IgD-negative memory B cell (primary cell): ENCODE data around the gene EMP3. TPM values are rescaled to one million over a fixed set of nuclear protein-coding genes. Genes with fewer than 3 reads are reported as not detected.

ENCODE experiments used
- H3K27ac Mint-ChIP-seq, 3 donors: one replicate each; pipeline ENCODE4 v1.8.0; 2020 to 2022; ENCODE audit warnings: mild to moderate bottlenecking in 3 of 3, mixed read lengths in 3 of 3, moderate library complexity in 1 of 3
- H3K27me3 Mint-ChIP-seq: one replicate; pipeline ENCODE4 v1.8.0; 2021; ENCODE audit warnings: mixed read lengths
- H3K36me3 Mint-ChIP-seq: one replicate; pipeline ENCODE4 v1.8.0; 2020; ENCODE audit warnings: mild to moderate bottlenecking, mixed read lengths
- H3K4me1 Mint-ChIP-seq, 3 donors: one replicate each; pipeline ENCODE4 v1.8.0; 2020 to 2022; ENCODE audit warnings: mixed read lengths in 3 of 3, mild to moderate bottlenecking in 1 of 3
- H3K4me3 Mint-ChIP-seq, 4 donors: one replicate each; pipeline ENCODE4 v1.8.0; 2020 to 2022; ENCODE audit warnings: mild to moderate bottlenecking in 4 of 4, mixed read lengths in 4 of 4, moderate library complexity in 3 of 4
- H3K9me3 Mint-ChIP-seq, 3 donors: one replicate each; pipeline ENCODE4 v1.8.0; 2020 to 2021; ENCODE audit warnings: mixed read lengths in 3 of 3, mild to moderate bottlenecking in 1 of 3
- polyA plus RNA-seq: library from polyadenylated mRNA; unstranded; fragments of 300-500 nt; fragmentation: Illumina TruSeq; gene quantifications from one replicate; pipeline ENCODE4 v1.2.3, GENCODE V29; 2021

The EMP3 gene
- polyA plus RNA-seq, 1 donor from 2014 or later: 586 TPM

DNA sequence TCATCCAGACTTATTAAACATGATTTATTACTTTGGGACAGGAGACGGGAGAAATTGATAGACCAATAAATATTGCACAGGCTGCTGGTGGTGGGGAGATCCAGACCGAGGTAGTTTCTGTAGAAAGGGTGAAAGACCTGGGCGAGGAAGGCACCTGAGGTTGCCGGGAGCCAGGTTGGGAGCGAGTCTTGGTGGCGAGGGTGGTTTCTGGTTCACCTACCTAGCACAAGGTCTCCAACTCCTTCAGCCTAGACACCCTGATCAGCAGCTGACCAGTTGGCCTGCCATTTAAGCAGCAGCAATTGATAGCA lies 7.0 kb downstream of the EMP3 start:
- H3K4me1 Mint-ChIP-seq: peaks cover 17 to 37% (median 35%) of the 10 kb centered on the region in 3 donors
- peak overlapping the region; percentile 88 to 100 (median 99) for H3K27ac Mint-ChIP-seq
- no peaks in the 10 kb centered on the region for H3K9me3 Mint-ChIP-seq
- no peaks in the 10 kb centered on the region for H3K27me3 Mint-ChIP-seq
- H3K36me3 Mint-ChIP-seq: peaks cover 12% of the 10 kb centered on the region
- peak overlapping the region; percentile 91 to 100 (median 98) for H3K4me3 Mint-ChIP-seq

- peak overlapping the region; percentile 91 to 100 (median 98) for H3K4me3 Mint-ChIP-seq
- H3K27ac Mint-ChIP-seq: peak overlapping the region; percentile 88 to 100 (median 99)
- H3K36me3 Mint-ChIP-seq: peaks cover 12% of the 10 kb centered on the region
- H3K27me3 Mint-ChIP-seq: no peaks in the 10 kb centered on the region
- peaks cover 17 to 35% (median 31%) of the 10 kb centered on the region in 3 donors for H3K4me1 Mint-ChIP-seq
- no peaks in the 10 kb centered on the region for H3K9me3 Mint-ChIP-seq
Observed at GRCh38 chr19:48332662-48333466, 7.5 kb downstream of the EMP3 start.

- peaks cover 10% of the 10 kb centered on the region for H3K36me3 Mint-ChIP-seq
- H3K9me3 Mint-ChIP-seq: no peaks in the 10 kb centered on the region
- no peaks in the 10 kb centered on the region for H3K27me3 Mint-ChIP-seq
- peak overlapping the region; percentile 91 to 100 (median 98) for H3K4me3 Mint-ChIP-seq
- H3K4me1 Mint-ChIP-seq: peaks cover 17 to 31% (median 29%) of the 10 kb centered on the region in 3 donors
- H3K27ac Mint-ChIP-seq: peak overlapping the region; percentile 88 to 100 (median 99)
Observed at GRCh38 chr19:48333467-48334384, 8.4 kb downstream of the EMP3 start.

DNA sequence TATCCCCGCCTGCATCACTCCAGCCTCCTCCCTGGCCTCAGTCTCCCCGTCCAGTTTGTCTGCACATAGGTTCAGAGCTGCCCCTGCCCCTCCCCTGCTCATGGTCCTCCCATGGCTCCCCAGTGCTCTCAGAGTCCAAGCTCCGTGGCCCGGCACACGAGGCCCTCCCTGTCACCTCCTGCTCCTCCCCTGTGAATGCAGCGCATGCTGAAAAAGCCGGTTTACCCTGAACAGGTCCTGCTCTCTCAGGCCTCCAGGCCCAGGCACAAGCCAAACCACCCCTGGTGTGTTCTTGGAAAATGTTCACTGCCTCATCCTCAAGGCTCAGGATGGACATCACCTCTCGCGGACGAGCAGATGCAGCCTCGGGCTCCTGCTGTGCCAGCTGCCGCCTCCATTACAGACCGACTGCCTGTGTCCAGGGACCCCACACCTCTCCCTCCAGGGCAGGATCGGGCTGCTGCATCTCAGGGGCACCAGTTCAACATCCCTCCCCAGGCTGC lies 13.0 kb downstream of the EMP3 start:
- Mint-ChIP-seq H3K4me1 (peaks cover 0 to 2% (median 1%) of the 10 kb centered on the region in 3 donors), H3K27ac (no peak overlapping the region), H3K27me3 (no peaks in the 10 kb centered on the region), H3K4me3 (no peak overlapping the region), H3K9me3 (no peaks in the 10 kb centered on the region), H3K36me3 (peaks cover 2% of the 10 kb centered on the region)

DNA sequence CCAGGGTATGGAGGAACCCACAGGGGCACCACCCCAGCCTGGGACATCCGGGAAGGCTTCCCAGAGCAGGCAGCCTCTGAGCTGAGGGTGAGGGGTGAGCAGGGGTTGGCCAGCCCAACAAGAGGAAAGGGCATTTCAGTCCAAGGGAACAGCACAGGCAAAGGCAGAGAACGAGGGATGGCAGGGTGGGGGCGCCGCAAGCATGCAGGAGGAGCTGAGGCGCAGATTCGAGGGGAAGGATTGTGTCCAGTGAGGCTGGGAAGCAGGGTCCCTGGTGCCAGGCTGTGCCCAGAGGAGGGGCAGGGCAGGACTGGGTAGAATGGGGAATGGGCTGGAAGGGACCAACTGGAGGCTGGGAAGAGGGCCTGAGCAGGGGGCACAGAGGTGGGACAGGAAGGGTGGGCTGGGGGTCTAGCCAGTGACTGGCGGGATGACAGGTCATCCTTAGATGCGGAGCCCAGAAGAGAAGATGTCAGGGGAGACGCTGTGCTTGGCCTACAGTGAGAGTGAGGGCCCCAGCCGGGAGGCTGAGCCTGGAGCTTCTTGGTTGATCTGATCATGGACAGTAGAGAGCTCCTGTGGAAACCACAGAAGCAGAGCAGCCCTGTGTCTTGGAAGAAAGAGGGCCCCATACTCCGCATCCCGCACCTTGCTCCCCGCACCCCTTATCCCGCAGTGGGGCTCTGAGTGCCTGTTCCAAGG lies 13.6 kb downstream of the EMP3 start:
- no peak overlapping the region for H3K4me3 Mint-ChIP-seq
- H3K27ac Mint-ChIP-seq: no peak overlapping the region
- peaks cover 2% of the 10 kb centered on the region for H3K36me3 Mint-ChIP-seq
- no peaks in the 10 kb centered on the region for H3K27me3 Mint-ChIP-seq
- peaks cover 0 to 2% (median 1%) of the 10 kb centered on the region in 3 donors for H3K4me1 Mint-ChIP-seq
- no peaks in the 10 kb centered on the region for H3K9me3 Mint-ChIP-seq

- Mint-ChIP-seq H3K4me3 (peak overlapping the region in 1 of 4 donors; percentile 57), H3K27ac (no peak overlapping the region), H3K36me3 (peaks cover 2% of the 10 kb centered on the region), H3K27me3 (no peaks in the 10 kb centered on the region), H3K4me1 (peaks cover 0 to 2% (median 0%) of the 10 kb centered on the region in 3 donors), H3K9me3 (no peaks in the 10 kb centered on the region)
Observed at GRCh38 chr19:48340995-48341394, 15.6 kb downstream of the EMP3 start.

DNA sequence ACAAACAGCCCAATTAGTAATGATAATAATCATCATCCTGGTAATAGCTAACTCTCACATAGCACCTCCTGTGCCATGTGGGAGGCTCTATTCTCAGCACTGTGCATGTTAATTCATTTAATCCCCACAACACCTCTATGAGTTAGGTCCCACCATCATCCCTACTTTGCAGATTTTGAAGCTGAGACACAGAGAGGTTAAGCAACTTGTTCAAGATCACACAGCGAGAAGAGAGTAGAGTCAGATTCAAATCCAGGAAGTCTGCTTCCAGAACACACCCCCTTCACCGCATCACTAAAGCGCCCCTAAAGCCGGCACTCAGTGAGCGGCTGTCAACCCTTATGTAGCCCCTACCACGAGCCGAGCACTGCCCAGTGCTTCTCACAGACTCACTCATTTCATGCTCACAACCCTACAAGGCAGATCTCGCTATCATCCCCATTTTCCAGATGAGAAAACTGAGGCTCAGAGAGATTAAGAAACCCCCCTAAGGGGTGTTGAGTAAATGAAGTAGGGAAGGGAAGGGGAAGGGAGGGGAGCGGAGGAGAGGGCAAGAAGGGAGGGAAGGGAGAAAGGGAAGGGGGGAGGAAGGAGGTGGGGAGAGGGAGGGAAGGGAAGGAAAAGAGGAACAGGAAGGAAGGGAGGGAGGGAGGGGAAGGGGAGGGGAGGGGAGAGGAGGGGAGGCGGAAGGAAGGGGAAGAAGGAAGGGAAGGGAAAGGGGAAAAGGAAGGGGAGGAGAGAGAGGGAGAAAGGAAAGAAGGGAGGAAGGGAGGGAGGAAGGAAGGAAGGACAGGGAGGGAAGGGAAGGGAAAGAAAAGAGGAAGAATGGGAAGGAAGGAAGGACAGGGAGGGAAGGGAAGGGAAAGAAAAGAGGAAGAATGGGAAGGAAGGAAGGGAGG lies 16.4 kb downstream of the EMP3 start:
- H3K27me3 Mint-ChIP-seq: no peaks in the 10 kb centered on the region
- peaks cover 0 to 2% (median 0%) of the 10 kb centered on the region in 3 donors for H3K4me1 Mint-ChIP-seq
- H3K9me3 Mint-ChIP-seq: no peaks in the 10 kb centered on the region
- peaks cover 2% of the 10 kb centered on the region for H3K36me3 Mint-ChIP-seq
- no peak overlapping the region for H3K27ac Mint-ChIP-seq
- H3K4me3 Mint-ChIP-seq: no peak overlapping the region

- peaks cover 2% of the 10 kb centered on the region for H3K36me3 Mint-ChIP-seq
- H3K4me1 Mint-ChIP-seq: peaks cover 0 to 2% (median 0%) of the 10 kb centered on the region in 3 donors
- H3K4me3 Mint-ChIP-seq: no peak overlapping the region
- no peaks in the 10 kb centered on the region for H3K9me3 Mint-ChIP-seq
- no peak overlapping the region for H3K27ac Mint-ChIP-seq
- no peaks in the 10 kb centered on the region for H3K27me3 Mint-ChIP-seq
Observed at GRCh38 chr19:48342414-48342738, 17.0 kb downstream of the EMP3 start.

- Mint-ChIP-seq H3K4me3 (no peak overlapping the region), H3K4me1 (peaks cover 0 to 1% (median 0%) of the 10 kb centered on the region in 3 donors), H3K9me3 (no peaks in the 10 kb centered on the region)
Observed at GRCh38 chr19:48342841-48343540, 17.6 kb downstream of the EMP3 start.

GRCh38 chr19:48344892-48345291 lies 19.5 kb downstream of the EMP3 start:
- no peaks in the 10 kb centered on the region for H3K27me3 Mint-ChIP-seq
- H3K4me3 Mint-ChIP-seq: no peak overlapping the region
- peaks cover 3% of the 10 kb centered on the region for H3K36me3 Mint-ChIP-seq
- peaks cover 0 to 2% (median 2%) of the 10 kb centered on the region in 3 donors for H3K4me1 Mint-ChIP-seq
- H3K9me3 Mint-ChIP-seq: no peaks in the 10 kb centered on the region
- H3K27ac Mint-ChIP-seq: no peak overlapping the region

More at GRCh38 chr19:48342841-48343540, 17.6 kb downstream of the EMP3 start:
- H3K36me3 Mint-ChIP-seq: peaks cover 2% of the 10 kb centered on the region
- no peak overlapping the region for H3K27ac Mint-ChIP-seq
- H3K27me3 Mint-ChIP-seq: no peaks in the 10 kb centered on the region

DNA sequence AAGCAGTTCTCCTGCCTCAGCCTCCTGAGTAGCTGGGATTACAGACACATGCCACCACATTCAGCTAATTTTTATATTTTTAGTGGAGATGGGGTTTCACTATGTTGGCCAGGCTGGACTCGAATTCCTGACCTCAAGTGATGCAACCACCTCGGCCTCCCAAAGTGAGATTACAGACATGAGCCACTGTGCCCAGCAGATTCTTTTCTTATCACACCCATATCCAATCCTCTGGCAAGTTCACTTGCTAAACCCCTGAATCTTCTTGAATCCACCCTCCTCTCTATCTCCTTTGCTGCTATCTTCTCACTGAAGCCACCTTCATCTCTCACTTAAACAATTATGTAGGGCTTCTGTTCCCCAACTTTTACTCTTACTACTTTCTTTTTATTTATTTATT lies 20.8 kb downstream of the EMP3 start:
- no peaks in the 10 kb centered on the region for H3K27me3 Mint-ChIP-seq
- peaks cover 0 to 4% (median 4%) of the 10 kb centered on the region in 3 donors for H3K4me1 Mint-ChIP-seq
- H3K36me3 Mint-ChIP-seq: peaks cover 3% of the 10 kb centered on the region
- H3K9me3 Mint-ChIP-seq: no peaks in the 10 kb centered on the region
- no peak overlapping the region for H3K27ac Mint-ChIP-seq
- H3K4me3 Mint-ChIP-seq: no peak overlapping the region

- H3K4me1 Mint-ChIP-seq: peaks cover 0 to 7% (median 4%) of the 10 kb centered on the region in 3 donors
- no peaks in the 10 kb centered on the region for H3K27me3 Mint-ChIP-seq
- H3K27ac Mint-ChIP-seq: no peak overlapping the region
- peaks cover 3% of the 10 kb centered on the region for H3K36me3 Mint-ChIP-seq
- no peaks in the 10 kb centered on the region for H3K9me3 Mint-ChIP-seq
- no peak overlapping the region for H3K4me3 Mint-ChIP-seq
Observed at GRCh38 chr19:48348045-48348444, 22.7 kb downstream of the EMP3 start.

- Mint-ChIP-seq H3K27ac (no peak overlapping the region), H3K36me3 (peaks cover 6% of the 10 kb centered on the region), H3K4me3 (no peak overlapping the region), H3K4me1 (peaks cover 0 to 7% (median 4%) of the 10 kb centered on the region in 3 donors), H3K9me3 (no peaks in the 10 kb centered on the region), H3K27me3 (no peaks in the 10 kb centered on the region)
Observed at GRCh38 chr19:48348737-48349136, 23.4 kb downstream of the EMP3 start.
